Tibial nerve (tissue), 3 donors: ENCODE results near the gene TMEM212.

ENCODE experiments used
- POLR2A ChIP-seq, 2 donors: fragments of 450-650 bp; IDR thresholded peaks; one replicate each; pipeline ENCODE4 v1.6.1; 2017; ENCODE audit warnings: antibody characterized with exemption in 2 of 2, mild to moderate bottlenecking in 2 of 2, moderate library complexity in 2 of 2
- TF ChIP-seq, protein P1 (sequence below), 5 experiments: fragments of 200-600 bp in 3 of 5; fragments of 450-650 bp in 2 of 5; sonication (generic) in 3 of 5; IDR thresholded peaks; one replicate each; pipeline ENCODE4 v1.5.1; 2016 to 2019; ENCODE audit warnings: antibody characterized with exemption in 5 of 5, mild to moderate bottlenecking in 3 of 5, moderate library complexity in 2 of 5

DNA sequence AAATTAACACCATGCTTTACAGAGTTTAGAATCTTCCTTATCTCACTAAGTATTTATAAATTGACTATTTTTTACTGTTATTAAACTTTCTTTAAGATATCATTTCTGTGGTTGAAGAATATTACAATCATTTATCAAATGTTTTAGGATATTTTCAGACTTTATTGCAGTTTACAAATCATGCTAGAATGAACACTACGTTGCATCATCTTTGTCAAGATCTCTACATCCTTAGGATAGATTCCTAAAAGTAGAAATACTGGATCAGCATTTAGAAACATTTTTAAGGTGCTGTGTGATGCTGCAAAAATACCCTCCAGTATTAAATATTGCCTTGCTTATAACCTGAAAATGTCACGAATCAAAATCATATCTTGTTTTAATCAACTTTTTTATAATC, 30.3 kb upstream of the TMEM212 start:
- TF ChIP-seq, protein P1, sequence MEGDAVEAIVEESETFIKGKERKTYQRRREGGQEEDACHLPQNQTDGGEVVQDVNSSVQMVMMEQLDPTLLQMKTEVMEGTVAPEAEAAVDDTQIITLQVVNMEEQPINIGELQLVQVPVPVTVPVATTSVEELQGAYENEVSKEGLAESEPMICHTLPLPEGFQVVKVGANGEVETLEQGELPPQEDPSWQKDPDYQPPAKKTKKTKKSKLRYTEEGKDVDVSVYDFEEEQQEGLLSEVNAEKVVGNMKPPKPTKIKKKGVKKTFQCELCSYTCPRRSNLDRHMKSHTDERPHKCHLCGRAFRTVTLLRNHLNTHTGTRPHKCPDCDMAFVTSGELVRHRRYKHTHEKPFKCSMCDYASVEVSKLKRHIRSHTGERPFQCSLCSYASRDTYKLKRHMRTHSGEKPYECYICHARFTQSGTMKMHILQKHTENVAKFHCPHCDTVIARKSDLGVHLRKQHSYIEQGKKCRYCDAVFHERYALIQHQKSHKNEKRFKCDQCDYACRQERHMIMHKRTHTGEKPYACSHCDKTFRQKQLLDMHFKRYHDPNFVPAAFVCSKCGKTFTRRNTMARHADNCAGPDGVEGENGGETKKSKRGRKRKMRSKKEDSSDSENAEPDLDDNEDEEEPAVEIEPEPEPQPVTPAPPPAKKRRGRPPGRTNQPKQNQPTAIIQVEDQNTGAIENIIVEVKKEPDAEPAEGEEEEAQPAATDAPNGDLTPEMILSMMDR (IDR thresholded peaks at IDR 0.05), result no peak
- no peak for TF ChIP-seq POLR2A (IDR thresholded peaks at IDR 0.05)
